Gastrocnemius medialis (tissue), 4 donors: ENCODE results near the gene AGBL1. TPM values are rescaled to one million over a fixed set of nuclear protein-coding genes. Genes with fewer than 3 reads are reported as not detected.
A peak's percentile ranks its signal among the peaks of the same experiment; 100 is the strongest.

Source experiments
- ATAC-seq, 2 donors: fragments of 150-250 bp; one replicate each; pipeline ENCODE4 v1.9.1; 2016
- DNase-seq, 2 donors: peaks; one replicate each; pipeline ENCODE4 v3.0.0-alpha.2; 2019
- H3K27ac ChIP-seq, 4 donors: fragments of 200-600 bp; sonication (generic); 1 replicate in 1 of 4; 2 replicates in 3 of 4; pipeline ENCODE4 v1.5.1; 2016 to 2018; ENCODE audit warnings: mild to moderate bottlenecking in 2 of 4, moderate library complexity in 1 of 4
- H3K27me3 ChIP-seq, 3 donors: fragments of 200-600 bp; sonication (generic) in 2 of 3; 1 replicate in 1 of 3; 2 replicates in 2 of 3; pipeline versions ENCODE4 v1.5.1 to v1.6.0; 2016 to 2019; ENCODE audit warnings: mild to moderate bottlenecking in 1 of 3, moderate library complexity in 1 of 3
- H3K36me3 ChIP-seq, 2 donors: fragments of 200-600 bp; sonication (generic) in 1 of 2; one replicate each; pipeline ENCODE4 v1.5.1; 2017 to 2018
- H3K4me1 ChIP-seq, 2 donors: fragments of 200-600 bp; sonication (generic) in 1 of 2; one replicate each; pipeline ENCODE4 v1.5.1; 2016 to 2017; ENCODE audit warnings: mild to moderate bottlenecking in 2 of 2
- H3K4me3 ChIP-seq, 4 donors: fragments of 200-600 bp; sonication (generic) in 3 of 4; 1 replicate in 1 of 4; 2 replicates in 3 of 4; pipeline ENCODE4 v1.5.1; 2016 to 2019; ENCODE audit warnings: mild to moderate bottlenecking in 2 of 4
- H3K9me3 ChIP-seq, 3 donors: fragments of 200-600 bp; sonication (generic) in 2 of 3; 1 replicate in 1 of 3; 2 replicates in 2 of 3; pipeline ENCODE4 v1.5.1; 2016 to 2019
- CTCF ChIP-seq, 5 experiments: fragments of 450-650 bp in 3 of 5; fragments of 200-600 bp in 2 of 5; sonication (generic) in 2 of 5; IDR thresholded peaks in 4 of 5; conservative IDR thresholded peaks in 1 of 5; 1 replicate in 4 of 5; 2 replicates in 1 of 5; pipeline ENCODE4 v1.5.1; 2016 to 2019; ENCODE audit warnings: antibody characterized with exemption in 5 of 5, mild to moderate bottlenecking in 3 of 5, moderate library complexity in 3 of 5
- POLR2A ChIP-seq, 2 donors: fragments of 450-650 bp; IDR thresholded peaks; one replicate each; pipeline ENCODE4 v1.6.1; 2017; ENCODE audit warnings: antibody characterized with exemption in 2 of 2, mild to moderate bottlenecking in 2 of 2, moderate library complexity in 2 of 2
- in situ Hi-C, 4 donors: fragments of 200-750 bp; cut with MboI; loops; one replicate each; pipeline versions ENCODE4 v1.15.0 to v1.8.0; 2017; ENCODE audit warnings: low sequenced_read_pairs in 4 of 4
- intact Hi-C: fragments of 100-400 bp; cut with DNase I; formaldehyde crosslinking; loops from one replicate; pipeline ENCODE4 v1.15.1; 2023; ENCODE audit warnings: low total_unique reads
- total RNA-seq, 4 donors: library from RNA; depleted of rRNA; stranded (reverse); fragments of >200 nt; gene quantifications; one replicate each; pipeline versions ENCODE4 v1.1.0 to v1.2.3, GENCODE V29; 2016

The AGBL1 gene
- total RNA-seq, 4 donors from 2014 or later: 3.8 to 29.7 (median 15.9) TPM

- ATAC-seq (no peak), DNase-seq (no peak)
- in situ Hi-C loops: loop anchor here in 2 of 4 donors (10.0 to 25.0 kb wide), 2 partner anchors 1342 to 1350 kb away; partner anchors contain the start of gene NTRK3 (in 2 of the 2)
- no peaks in the 10 kb centered on the region for H3K36me3 ChIP-seq
- H3K4me3 ChIP-seq: no peak overlapping the region
- H3K27me3 ChIP-seq: no peaks in the 10 kb centered on the region
- no peak overlapping the region for H3K27ac ChIP-seq
- peaks cover 8 to 19% of the 10 kb centered on the region in 2 donors for H3K4me1 ChIP-seq
- TF ChIP-seq CTCF (IDR thresholded peaks at IDR 0.05 in 4 of 5, conservative IDR thresholded peaks at IDR 0.05 in 1 of 5) (no peak), POLR2A (IDR thresholded peaks at IDR 0.05) (no peak)
- intact Hi-C loops: loop anchor here (10.0 kb wide), 1 partner anchor 1332 kb away; no protein-coding TSS in a partner anchor
- H3K9me3 ChIP-seq: no peaks in the 10 kb centered on the region
Measured at GRCh38 chr15:86912661-86913060, 833.0 kb downstream of the AGBL1 start.

GRCh38 chr15:86915811-86916331 is 836.2 kb downstream of the AGBL1 start:
- peak in 4 of 5 experiments; percentile 9 to 57 (median 44) for TF ChIP-seq CTCF (IDR thresholded peaks at IDR 0.05 in 4 of 5, conservative IDR thresholded peaks at IDR 0.05 in 1 of 5)
- no peak for TF ChIP-seq POLR2A (IDR thresholded peaks at IDR 0.05)
- DNase-seq (peak in 1 of 2 donors; percentile 27), ATAC-seq (peak; percentile 81 to 88)
- Histone ChIP-seq H3K36me3 (no peaks in the 10 kb centered on the region), H3K27me3 (no peaks in the 10 kb centered on the region), H3K27ac (peak overlapping the region in 2 of 4 donors; percentile 32 to 54), H3K4me3 (no peak overlapping the region), H3K4me1 (peaks cover 8 to 26% of the 10 kb centered on the region in 2 donors), H3K9me3 (no peaks in the 10 kb centered on the region)
- in situ Hi-C loops: loop anchor here in 2 of 4 donors (10.0 to 25.0 kb wide), 2 partner anchors 1339 to 1346 kb away; partner anchors contain the start of gene NTRK3 (in 2 of the 2)
- intact Hi-C loops: loop anchor here (10.0 kb wide), 1 partner anchor 1329 kb away; no protein-coding TSS in a partner anchor

- H3K27ac ChIP-seq: peak overlapping the region in 3 of 4 donors; percentile 32 to 54 (median 32)
- no peak overlapping the region for H3K4me3 ChIP-seq
- H3K36me3 ChIP-seq: no peaks in the 10 kb centered on the region
- intact Hi-C loops (loop anchor here (10.0 kb wide), 1 partner anchor 1328 kb away; no protein-coding TSS in a partner anchor), in situ Hi-C loops (loop anchor here in 2 of 4 donors (10.0 to 25.0 kb wide), 2 partner anchors 1338 to 1345 kb away; partner anchors contain the start of gene NTRK3 (in 2 of the 2))
- ATAC-seq (no peak), DNase-seq (peak in 1 of 2 donors; percentile 15)
- H3K9me3 ChIP-seq: no peaks in the 10 kb centered on the region
- TF ChIP-seq POLR2A (IDR thresholded peaks at IDR 0.05) (no peak), CTCF (IDR thresholded peaks at IDR 0.05 in 4 of 5, conservative IDR thresholded peaks at IDR 0.05 in 1 of 5) (no peak)
- H3K4me1 ChIP-seq: peaks cover 8 to 26% of the 10 kb centered on the region in 2 donors
- no peaks in the 10 kb centered on the region for H3K27me3 ChIP-seq
Measured at GRCh38 chr15:86916671-86917360, 837.1 kb downstream of the AGBL1 start.

- DNase-seq (no peak), ATAC-seq (peak in 1 of 2 donors; percentile 26)
- Histone ChIP-seq H3K27ac (no peak overlapping the region), H3K9me3 (no peaks in the 10 kb centered on the region), H3K4me3 (no peak overlapping the region), H3K36me3 (no peaks in the 10 kb centered on the region), H3K27me3 (no peaks in the 10 kb centered on the region), H3K4me1 (peaks cover 8 to 26% of the 10 kb centered on the region in 2 donors)
- TF ChIP-seq POLR2A (IDR thresholded peaks at IDR 0.05) (no peak), CTCF (IDR thresholded peaks at IDR 0.05 in 4 of 5, conservative IDR thresholded peaks at IDR 0.05 in 1 of 5) (no peak)
- in situ Hi-C loops (loop anchor here in 2 of 4 donors (10.0 to 25.0 kb wide), 2 partner anchors 1337 to 1345 kb away; partner anchors contain the start of gene NTRK3 (in 2 of the 2)), intact Hi-C loops (loop anchor here (10.0 kb wide), 1 partner anchor 1327 kb away; no protein-coding TSS in a partner anchor)
Measured at GRCh38 chr15:86917361-86917671, 837.6 kb downstream of the AGBL1 start.
